Liver (tissue), 9 donors: ENCODE results near the gene PARD6B. TPM values are rescaled to one million over a fixed set of nuclear protein-coding genes. Genes with fewer than 3 reads are reported as not detected.

ENCODE experiments used
- DNase-seq: peaks from one replicate; pipeline ENCODE4 v3.0.0-alpha.2; 2017; ENCODE audit warnings: low spot score
- H3K27ac ChIP-seq, 2 donors: one replicate each; pipeline ENCODE4 v1.7.0; 2013; ENCODE audit warnings: inconsistent platforms in 2 of 2, low read length in 2 of 2, control low read depth in 1 of 2, low read depth in 1 of 2, mild to moderate bottlenecking in 1 of 2
- H3K27me3 ChIP-seq, 4 donors: one replicate each; pipeline versions ENCODE4 v1.6.1 to v1.7.0; 2013; ENCODE audit warnings: low read length in 3 of 4, inconsistent platforms in 1 of 4, mild to moderate bottlenecking in 1 of 4, moderate library complexity in 1 of 4; ENCODE audit not compliant: control insufficient read depth in 4 of 4, insufficient read depth in 4 of 4
- H3K36me3 ChIP-seq, 4 donors: one replicate each; pipeline versions ENCODE4 v1.6.1 to v1.7.0; 2013; ENCODE audit warnings: low read length in 3 of 4, mild to moderate bottlenecking in 3 of 4, low read depth in 1 of 4, moderate library complexity in 1 of 4; ENCODE audit not compliant: control insufficient read depth in 4 of 4, insufficient read depth in 3 of 4
- H3K4me1 ChIP-seq, 4 donors: one replicate each; pipeline versions ENCODE4 v1.6.1 to v1.7.0; 2013; ENCODE audit warnings: low read length in 3 of 4, mild to moderate bottlenecking in 3 of 4, moderate library complexity in 1 of 4; ENCODE audit not compliant: control insufficient read depth in 4 of 4, insufficient read depth in 4 of 4
- H3K4me3 ChIP-seq, 3 donors: one replicate each; pipeline versions ENCODE4 v1.6.1 to v1.7.0; 2013; ENCODE audit warnings: low read length in 3 of 3, control low read depth in 1 of 3, low read depth in 1 of 3, mild to moderate bottlenecking in 1 of 3
- H3K9ac ChIP-seq, 2 donors: one replicate each; pipeline ENCODE4 v1.7.0; 2013; ENCODE audit warnings: low read length in 2 of 2, mild to moderate bottlenecking in 2 of 2, moderate library complexity in 2 of 2, control low read depth in 1 of 2, low read depth in 1 of 2
- H3K9me3 ChIP-seq, 4 donors: one replicate each; pipeline versions ENCODE4 v1.6.1 to v1.7.0; 2013; ENCODE audit warnings: low read length in 3 of 4; ENCODE audit not compliant: control insufficient read depth in 4 of 4
- EGR1 ChIP-seq, 2 donors: IDR thresholded peaks; 2 replicates each; pipeline ENCODE4 v1.6.1; 2016 to 2018; ENCODE audit warnings: antibody characterized with exemption in 2 of 2, low read depth in 2 of 2
- GABPA ChIP-seq, 2 donors: IDR thresholded peaks in 1 of 2; conservative IDR thresholded peaks in 1 of 2; 2 replicates each; pipeline ENCODE4 v1.6.1; 2016; ENCODE audit warnings: antibody characterized with exemption in 2 of 2, mild to moderate bottlenecking in 1 of 2, moderate library complexity in 1 of 2
- HNF4A ChIP-seq, 2 donors: conservative IDR thresholded peaks; 2 replicates each; pipeline ENCODE4 v1.6.1; 2016; ENCODE audit warnings: antibody characterized with exemption in 2 of 2, mild to moderate bottlenecking in 2 of 2
- HNF4G ChIP-seq: IDR thresholded peaks from 2 replicates; pipeline ENCODE4 v1.6.1; 2016; ENCODE audit warnings: antibody characterized with exemption
- JUND ChIP-seq, 2 donors: IDR thresholded peaks; 2 replicates each; pipeline ENCODE4 v1.6.1; 2016; ENCODE audit warnings: antibody characterized with exemption in 2 of 2
- NR2F2 ChIP-seq: IDR thresholded peaks from 2 replicates; pipeline ENCODE4 v1.6.1; 2016; ENCODE audit warnings: antibody characterized with exemption
- RXRA ChIP-seq, 2 donors: IDR thresholded peaks; 2 replicates each; pipeline ENCODE4 v1.6.1; 2017 to 2018; ENCODE audit warnings: antibody characterized with exemption in 2 of 2, mild to moderate bottlenecking in 1 of 2
- SP1 ChIP-seq: IDR thresholded peaks from 2 replicates; pipeline ENCODE4 v1.6.1; 2018; ENCODE audit warnings: antibody characterized with exemption, mild to moderate bottlenecking
- TAF1 ChIP-seq: conservative IDR thresholded peaks from 2 replicates; pipeline ENCODE4 v1.6.1; 2016; ENCODE audit warnings: antibody characterized with exemption, mild to moderate bottlenecking
- WGBS: extraction: QIAGEN DNeasy Blood & Tissue Kit; methylation state at CpG from one replicate; pipeline ENCODE4 v1.1.7; 2013; 5-methylcytosine and 5-hydroxymethylcytosine counted together
- polyA plus RNA-seq, 2 donors: library from polyadenylated mRNA; stranded (reverse) in 1 of 2; unstranded in 1 of 2; fragments of 200-250 nt in 1 of 2; fragments of >200 nt in 1 of 2; fragmentation: Nextera tagmentation in 1 of 2; extraction: Ambion mirVana in 1 of 2; gene quantifications; one replicate each; pipeline versions ENCODE4 v1.2.1 to v1.2.3, GENCODE V29; 2013 to 2015
- total RNA-seq, 2 donors: library from RNA; depleted of rRNA; stranded (reverse); fragments of >200 nt; gene quantifications; one replicate each; pipeline ENCODE4 v1.2.3, GENCODE V29; 2014
- TF ChIP-seq, protein P1 (sequence below): IDR thresholded peaks from 2 replicates; pipeline ENCODE4 v1.6.1; 2016; ENCODE audit warnings: antibody characterized with exemption
- TF ChIP-seq, protein P2 (sequence below): IDR thresholded peaks from 2 replicates; pipeline ENCODE4 v1.6.1; 2016; ENCODE audit warnings: antibody characterized with exemption
- TF ChIP-seq, protein P3 (sequence below): fragments of 150-350 bp; IDR thresholded peaks from 2 replicates; pipeline ENCODE4 v1.5.1; 2017; ENCODE audit warnings: improper control_type of control experiment, low read depth, low read length; ENCODE audit not compliant: missing input control
- TF ChIP-seq, protein P4 (sequence below): IDR thresholded peaks from 2 replicates; pipeline ENCODE4 v1.6.1; 2016; ENCODE audit warnings: antibody characterized with exemption
- donor health status: healthy.
- donor health status: healthy.
- donor health status: healthy.
- donor health status: healthy.
- donor health status: healthy.

The PARD6B gene
- total and polyA plus RNA-seq, 4 donors, result 1.2 to 8.8 (median 5.9) TPM

DNA sequence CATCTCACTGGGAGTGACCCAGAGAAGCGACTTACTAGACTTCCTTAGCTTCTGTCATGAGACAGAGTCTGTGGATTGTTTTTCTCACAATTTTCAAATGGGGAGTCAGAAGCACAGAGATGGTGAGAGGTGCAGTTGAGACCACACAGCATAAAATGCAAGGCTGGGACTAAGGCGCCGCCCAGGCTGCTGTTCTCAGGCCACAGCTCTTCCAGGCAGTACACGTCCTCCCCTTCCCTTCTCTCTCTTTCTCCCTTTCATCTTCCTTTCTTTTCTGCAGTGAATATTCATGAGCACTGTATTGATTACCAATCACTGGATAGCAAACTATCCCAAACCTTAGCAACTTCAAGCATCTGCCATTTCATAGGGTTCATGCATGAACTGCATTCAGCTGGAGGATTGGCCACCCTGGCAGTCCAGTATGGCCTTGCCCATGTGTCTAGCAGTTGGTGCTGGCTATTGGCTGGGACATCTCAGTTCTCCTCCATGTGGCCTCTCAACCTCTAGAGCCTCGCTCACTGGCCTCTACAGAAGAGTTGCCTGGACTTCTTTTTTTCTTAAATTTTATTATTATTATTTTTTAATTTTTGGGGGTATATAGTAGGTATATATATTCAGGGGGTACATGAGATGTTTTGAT lies 74.9 kb downstream of the PARD6B start:
- no peaks in the 10 kb centered on the region for H3K4me1 ChIP-seq
- H3K9ac ChIP-seq, result no peak overlapping the region
- DNase-seq, result no peak
- H3K27ac ChIP-seq, result no peak overlapping the region
- WGBS, result 94% methylated on average over 5 of the region's 5 CpGs
- TF ChIP-seq, protein P1, sequence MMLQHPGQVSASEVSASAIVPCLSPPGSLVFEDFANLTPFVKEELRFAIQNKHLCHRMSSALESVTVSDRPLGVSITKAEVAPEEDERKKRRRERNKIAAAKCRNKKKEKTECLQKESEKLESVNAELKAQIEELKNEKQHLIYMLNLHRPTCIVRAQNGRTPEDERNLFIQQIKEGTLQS, result no peak
- TF ChIP-seq, protein P2, sequence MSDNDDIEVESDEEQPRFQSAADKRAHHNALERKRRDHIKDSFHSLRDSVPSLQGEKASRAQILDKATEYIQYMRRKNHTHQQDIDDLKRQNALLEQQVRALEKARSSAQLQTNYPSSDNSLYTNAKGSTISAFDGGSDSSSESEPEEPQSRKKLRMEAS, result no peak
- no peak for TF ChIP-seq JUND (IDR thresholded peaks at IDR 0.05)
- TF ChIP-seq TAF1, result no peak
- TF ChIP-seq, protein P3, sequence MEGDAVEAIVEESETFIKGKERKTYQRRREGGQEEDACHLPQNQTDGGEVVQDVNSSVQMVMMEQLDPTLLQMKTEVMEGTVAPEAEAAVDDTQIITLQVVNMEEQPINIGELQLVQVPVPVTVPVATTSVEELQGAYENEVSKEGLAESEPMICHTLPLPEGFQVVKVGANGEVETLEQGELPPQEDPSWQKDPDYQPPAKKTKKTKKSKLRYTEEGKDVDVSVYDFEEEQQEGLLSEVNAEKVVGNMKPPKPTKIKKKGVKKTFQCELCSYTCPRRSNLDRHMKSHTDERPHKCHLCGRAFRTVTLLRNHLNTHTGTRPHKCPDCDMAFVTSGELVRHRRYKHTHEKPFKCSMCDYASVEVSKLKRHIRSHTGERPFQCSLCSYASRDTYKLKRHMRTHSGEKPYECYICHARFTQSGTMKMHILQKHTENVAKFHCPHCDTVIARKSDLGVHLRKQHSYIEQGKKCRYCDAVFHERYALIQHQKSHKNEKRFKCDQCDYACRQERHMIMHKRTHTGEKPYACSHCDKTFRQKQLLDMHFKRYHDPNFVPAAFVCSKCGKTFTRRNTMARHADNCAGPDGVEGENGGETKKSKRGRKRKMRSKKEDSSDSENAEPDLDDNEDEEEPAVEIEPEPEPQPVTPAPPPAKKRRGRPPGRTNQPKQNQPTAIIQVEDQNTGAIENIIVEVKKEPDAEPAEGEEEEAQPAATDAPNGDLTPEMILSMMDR, result no peak
- TF ChIP-seq HNF4G, result no peak
- TF ChIP-seq SP1, result no peak
- TF ChIP-seq, protein P4, sequence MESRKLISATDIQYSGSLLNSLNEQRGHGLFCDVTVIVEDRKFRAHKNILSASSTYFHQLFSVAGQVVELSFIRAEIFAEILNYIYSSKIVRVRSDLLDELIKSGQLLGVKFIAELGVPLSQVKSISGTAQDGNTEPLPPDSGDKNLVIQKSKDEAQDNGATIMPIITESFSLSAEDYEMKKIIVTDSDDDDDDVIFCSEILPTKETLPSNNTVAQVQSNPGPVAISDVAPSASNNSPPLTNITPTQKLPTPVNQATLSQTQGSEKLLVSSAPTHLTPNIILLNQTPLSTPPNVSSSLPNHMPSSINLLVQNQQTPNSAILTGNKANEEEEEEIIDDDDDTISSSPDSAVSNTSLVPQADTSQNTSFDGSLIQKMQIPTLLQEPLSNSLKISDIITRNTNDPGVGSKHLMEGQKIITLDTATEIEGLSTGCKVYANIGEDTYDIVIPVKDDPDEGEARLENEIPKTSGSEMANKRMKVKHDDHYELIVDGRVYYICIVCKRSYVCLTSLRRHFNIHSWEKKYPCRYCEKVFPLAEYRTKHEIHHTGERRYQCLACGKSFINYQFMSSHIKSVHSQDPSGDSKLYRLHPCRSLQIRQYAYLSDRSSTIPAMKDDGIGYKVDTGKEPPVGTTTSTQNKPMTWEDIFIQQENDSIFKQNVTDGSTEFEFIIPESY, result no peak
- TF ChIP-seq EGR1 (IDR thresholded peaks at IDR 0.05; ENCODE audit: low read depth in 2 of 2), result no peak
- TF ChIP-seq NR2F2, result no peak
- no peak for TF ChIP-seq RXRA (IDR thresholded peaks at IDR 0.05)
- TF ChIP-seq HNF4A (conservative IDR thresholded peaks at IDR 0.05), result no peak
- no peak for TF ChIP-seq GABPA (IDR thresholded peaks at IDR 0.05 in 1 of 2, conservative IDR thresholded peaks at IDR 0.05 in 1 of 2)
- no peak overlapping the region for H3K4me3 ChIP-seq
- no peaks in the 10 kb centered on the region for H3K27me3 ChIP-seq
- no peaks in the 10 kb centered on the region for H3K36me3 ChIP-seq
- H3K9me3 ChIP-seq, result no peaks in the 10 kb centered on the region

Other genes starting within 250 kb of the PARD6B start
- 1 to 10 TPM; 9.5 to 9.9 TPM for gene PTPN1, start 221.2 kb upstream of the PARD6B start, total RNA-seq
- 10 to 100 TPM in 1 of 2 donors, 1 to 10 TPM in 1; 5.8 to 10.6 TPM for gene PTPN1, start 221.2 kb upstream of the PARD6B start, polyA plus RNA-seq
- gene RIPOR3, start 40.0 kb upstream of the PARD6B start, total RNA-seq, result 10 to 100 TPM; 23.8 to 90.3 TPM
- 1 to 10 TPM; 5.6 to 8.9 TPM for gene RIPOR3, start 40.0 kb upstream of the PARD6B start, polyA plus RNA-seq
- under 1 TPM; 0.47 to 0.50 TPM for gene BCAS4, start 63.5 kb downstream of the PARD6B start, total RNA-seq
- under 1 TPM; 0.25 to 0.47 TPM for gene BCAS4, start 63.5 kb downstream of the PARD6B start, polyA plus RNA-seq
- gene ADNP, start 199.9 kb downstream of the PARD6B start, total RNA-seq, result 10 to 100 TPM; 25.2 to 25.4 TPM
- gene ADNP, start 199.9 kb downstream of the PARD6B start, polyA plus RNA-seq, result 10 to 100 TPM in 1 of 2 donors, 1 to 10 TPM in 1; 9.3 to 15.1 TPM
- 10 to 100 TPM; 32.1 to 38.2 TPM for gene DPM1, start 227.0 kb downstream of the PARD6B start, total RNA-seq
- gene DPM1, start 227.0 kb downstream of the PARD6B start, polyA plus RNA-seq, result 10 to 100 TPM; 27.2 to 42.6 TPM
- gene MOCS3, start 227.2 kb downstream of the PARD6B start, total RNA-seq, result 1 to 10 TPM; 4.0 to 4.3 TPM
- gene MOCS3, start 227.2 kb downstream of the PARD6B start, polyA plus RNA-seq, result 1 to 10 TPM; 1.7 to 2.4 TPM